GM18498 (cell line): ENCODE data around the gene RHEX.

Experiments used
- ATAC-seq: cut with Tn5 transposase; IDR thresholded peaks from one replicate; pipeline ENCODE4 v1.9.1; 2021; ENCODE audit warnings: mild to moderate bottlenecking, moderate library complexity; ENCODE audit not compliant: unreplicated experiment

RHEX gene

DNA sequence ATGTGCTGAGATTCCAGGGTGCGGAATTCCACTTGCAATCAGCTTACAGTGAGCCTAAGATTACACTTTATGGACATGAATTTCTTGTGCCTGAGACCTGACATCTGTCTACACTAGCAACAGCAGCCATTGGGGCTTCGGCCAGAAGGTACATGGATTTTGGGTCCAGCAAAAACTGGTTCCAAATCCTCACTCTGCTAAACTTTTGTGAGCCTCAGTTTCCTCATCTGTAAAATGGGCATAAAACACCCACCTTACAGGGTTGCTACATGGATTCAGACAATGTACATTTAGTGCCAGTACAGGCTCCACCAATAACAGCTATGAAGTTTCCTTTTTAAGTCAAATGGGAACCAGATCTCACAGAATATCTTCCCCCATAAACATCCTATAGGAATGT lies 30.8 kb downstream of the RHEX start:
- no peak for ATAC-seq

DNA sequence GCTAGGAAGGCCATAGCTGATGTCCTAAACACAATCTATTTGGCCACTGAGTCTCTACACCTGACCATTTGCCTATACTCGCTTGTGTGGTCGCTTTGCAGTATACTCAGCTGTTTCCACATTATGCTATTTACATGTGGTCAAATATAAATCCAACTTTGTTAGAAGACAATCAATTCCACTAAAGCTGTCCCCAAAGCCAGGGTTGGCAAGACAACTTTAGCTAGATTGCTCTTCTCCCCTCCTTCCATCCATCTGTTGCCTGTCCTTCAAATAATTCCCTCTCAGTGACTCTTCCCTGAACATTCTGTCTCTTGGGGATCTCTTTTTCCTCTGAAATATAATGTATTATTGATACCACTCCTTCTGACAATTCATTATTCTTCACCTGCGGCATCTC lies 34.1 kb downstream of the RHEX start:
- ATAC-seq: no peak

DNA sequence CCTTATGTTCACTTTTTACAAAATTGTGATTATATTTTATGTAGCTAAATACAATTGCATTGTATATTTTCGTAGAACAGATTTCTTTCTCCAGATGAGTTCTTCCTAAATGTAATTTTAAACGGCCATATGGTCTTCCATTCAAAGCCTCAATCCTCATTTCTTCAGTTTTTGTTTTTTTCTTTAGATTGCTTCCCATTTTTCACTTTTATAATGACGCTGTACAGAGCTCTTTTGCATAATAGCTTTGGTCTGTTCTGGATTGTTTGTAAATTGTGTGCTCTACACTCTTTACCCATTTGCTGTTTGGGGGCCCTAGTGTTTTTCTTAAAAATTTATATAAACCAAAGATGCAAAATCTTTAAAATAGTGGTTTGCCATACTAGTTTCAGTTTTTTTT lies 36.4 kb downstream of the RHEX start:
- no peak for ATAC-seq

DNA sequence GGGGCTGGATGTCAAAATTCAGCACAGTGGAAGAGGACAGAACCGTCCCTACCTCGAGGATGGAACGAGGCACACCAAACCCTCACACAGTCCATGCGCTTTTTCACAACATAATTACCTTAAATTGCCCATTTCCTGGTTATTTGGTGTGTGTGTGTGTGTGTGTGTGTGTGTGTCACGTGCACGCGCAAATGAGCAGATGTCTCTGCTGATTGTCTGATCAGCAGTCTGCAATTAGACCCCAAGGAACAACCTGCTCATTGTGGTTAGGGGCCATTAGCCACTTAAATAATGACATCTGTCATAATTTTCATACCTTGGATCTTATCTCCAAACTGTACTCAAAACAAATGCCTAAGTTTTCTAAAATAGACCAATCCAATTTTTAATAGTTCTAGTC lies 41.1 kb downstream of the RHEX start:
- no peak for ATAC-seq

DNA sequence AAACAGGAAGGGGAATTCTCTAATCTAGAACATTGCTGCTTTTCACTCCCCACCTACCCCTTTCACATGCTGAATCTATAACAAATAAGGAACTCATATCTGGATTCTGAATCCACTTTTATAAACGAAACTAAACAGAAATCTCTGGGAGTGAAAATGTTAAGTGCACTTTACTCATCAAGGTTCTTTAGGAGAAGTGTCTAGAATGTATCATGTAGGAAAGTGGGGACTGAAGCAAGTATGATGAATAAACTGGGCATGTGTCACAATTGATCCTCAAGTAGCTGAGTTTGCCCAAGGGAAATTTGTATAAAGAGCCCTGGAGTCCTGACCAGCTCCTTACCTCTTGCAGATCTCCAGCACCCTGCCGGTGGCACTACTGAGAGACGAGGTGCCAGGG lies 44.4 kb downstream of the RHEX start:
- ATAC-seq: no peak

DNA sequence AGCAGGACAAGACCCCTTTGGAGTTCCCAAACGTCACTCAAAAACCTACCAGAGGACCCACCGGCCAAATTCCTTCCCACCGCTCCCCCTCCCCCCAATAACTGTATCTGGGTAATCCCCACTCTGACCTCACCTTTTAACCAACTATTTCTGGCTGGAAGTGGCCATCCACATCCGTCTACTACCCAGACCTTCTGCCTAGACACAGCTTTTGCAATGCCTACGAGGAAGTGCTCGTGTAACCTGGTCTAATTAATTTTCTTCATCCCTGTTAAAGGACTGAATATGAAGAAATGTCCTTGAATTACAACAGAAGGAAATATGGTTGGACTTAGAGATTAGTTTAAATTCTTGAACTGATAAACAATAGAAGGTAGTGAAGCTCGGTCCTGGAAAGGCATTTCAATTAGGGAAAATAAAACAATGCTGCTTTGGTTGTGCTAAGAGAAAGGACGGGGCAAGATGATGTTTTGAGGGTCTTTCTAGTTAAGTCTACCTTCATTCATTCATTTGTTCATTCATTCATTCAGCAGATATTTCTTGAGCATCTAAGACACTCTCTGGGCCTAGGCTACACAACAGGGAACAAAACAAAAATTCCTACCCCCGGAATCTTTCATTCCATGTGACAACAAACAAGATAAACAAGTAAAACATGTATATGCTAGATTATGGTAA lies 45.4 kb downstream of the RHEX start:
- ATAC-seq: no peak

DNA sequence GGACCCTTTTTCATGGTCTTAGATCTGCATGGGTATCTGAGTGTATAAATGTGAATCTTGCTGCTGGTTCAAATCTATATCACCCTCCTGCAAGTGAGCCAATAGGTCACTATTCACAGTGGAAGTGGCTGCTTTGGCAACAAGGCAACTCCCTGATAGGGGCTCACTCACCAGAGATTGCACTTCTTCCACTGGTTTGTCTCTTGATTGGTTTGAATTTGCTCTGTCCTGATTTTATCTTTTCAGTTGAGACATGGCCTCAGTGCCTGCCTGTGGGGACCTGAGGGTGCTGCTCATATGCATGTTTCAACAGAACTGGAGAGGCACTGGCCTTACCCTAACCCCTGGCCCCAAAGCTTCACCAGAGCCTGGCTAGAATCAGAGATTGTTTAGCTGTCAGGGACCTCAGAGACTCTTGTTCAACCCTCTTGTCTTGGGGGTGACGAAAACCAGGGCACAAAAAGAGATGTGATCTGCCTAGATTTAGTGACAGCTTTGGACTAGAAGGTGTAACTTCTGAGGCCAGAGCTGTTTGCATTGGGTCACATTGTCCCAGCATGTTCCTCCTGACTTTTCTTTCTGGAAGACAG lies 47.3 kb downstream of the RHEX start:
- ATAC-seq: no peak

DNA sequence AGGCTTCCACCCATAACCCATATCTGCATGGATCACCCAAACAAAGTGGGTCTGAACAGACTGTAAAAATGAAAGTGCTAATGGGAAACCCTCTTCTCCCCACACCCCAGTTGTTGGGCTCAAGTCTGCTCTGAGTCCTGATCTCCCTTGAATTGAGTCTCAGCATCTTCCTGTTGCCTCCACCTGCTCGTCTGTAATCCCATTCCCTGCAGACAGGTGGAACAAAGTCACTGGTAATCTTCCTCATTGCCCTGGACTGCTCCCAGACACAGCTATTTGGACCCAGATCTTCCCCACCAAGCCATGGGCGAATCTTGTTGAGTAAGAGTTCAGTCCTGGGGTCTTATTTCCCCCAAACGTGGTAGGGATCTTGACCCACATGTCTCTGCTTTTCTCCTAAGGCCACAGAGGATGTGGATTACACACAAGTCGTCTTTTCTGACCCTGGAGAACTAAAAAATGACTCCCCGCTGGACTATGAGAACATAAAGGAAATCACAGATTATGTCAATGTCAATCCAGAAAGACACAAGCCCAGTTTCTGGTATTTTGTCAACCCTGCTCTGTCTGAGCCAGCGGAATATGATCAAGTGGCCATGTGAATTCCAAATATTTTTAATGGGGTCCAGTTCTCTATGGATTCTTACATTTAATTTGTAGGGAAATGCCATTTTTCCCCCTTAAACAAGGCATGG lies 48.5 kb downstream of the RHEX start:
- ATAC-seq: no peak

DNA sequence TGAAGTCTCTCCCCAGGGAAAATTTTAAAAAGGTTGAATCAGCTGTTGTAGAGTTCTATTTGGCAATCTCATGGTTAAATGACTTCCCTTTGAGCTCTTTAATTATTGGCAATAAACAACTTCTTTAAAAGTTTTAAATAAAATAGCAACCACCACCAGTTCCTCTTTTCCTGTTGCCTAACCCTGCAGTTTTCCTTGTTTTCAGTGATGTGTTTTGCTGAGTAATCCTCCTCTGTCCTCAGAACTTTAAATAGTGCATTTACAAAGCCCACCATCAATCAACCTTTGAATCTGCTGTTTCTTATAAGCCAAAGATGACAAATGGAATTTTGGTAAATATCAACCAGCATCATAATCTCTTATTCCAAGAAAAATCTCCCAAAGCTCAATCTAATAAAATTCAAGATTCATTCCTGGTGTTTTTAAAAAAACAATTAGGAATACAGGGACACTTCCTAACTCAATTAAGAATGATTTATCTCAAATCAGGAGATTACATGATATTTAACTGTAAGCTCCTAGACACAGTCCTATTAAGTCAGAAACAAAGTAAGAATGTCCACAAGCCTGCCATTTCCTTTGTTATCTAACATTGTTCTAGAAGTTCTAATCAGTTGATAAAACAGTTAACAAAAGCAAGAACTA lies 49.4 kb downstream of the RHEX start:
- ATAC-seq: no peak

- ATAC-seq: no peak
Observed at GRCh38 chr1:206103979-206104378, 51.0 kb downstream of the RHEX start.

DNA sequence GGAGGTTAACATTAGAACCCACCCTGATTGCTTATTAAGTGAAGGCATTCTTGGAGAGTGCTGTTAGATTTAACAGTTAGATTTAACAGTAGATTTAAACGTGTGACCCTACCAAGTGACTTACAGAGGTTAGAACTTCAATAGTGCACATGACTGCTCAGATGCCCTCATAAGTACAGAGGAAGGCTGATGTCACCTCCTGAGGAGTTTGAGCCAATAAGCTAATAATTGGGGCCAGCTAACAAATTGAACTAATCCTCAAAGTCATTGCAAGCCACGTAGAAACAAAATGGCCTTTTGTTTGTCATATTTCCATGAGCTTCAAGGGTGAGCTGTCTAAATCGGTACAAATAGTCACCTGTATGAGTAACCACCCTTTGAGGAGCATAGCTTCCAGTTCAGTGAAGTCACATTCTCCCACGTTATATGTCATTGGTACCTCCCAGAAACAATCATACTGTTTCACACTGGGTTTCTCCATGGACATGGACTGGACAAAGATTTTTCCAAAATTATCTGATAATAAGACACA lies 52.6 kb downstream of the RHEX start:
- ATAC-seq: no peak

GRCh38 chr1:206106328-206107167 lies 53.6 kb downstream of the RHEX start:
- ATAC-seq: peak; percentile 61

DNA sequence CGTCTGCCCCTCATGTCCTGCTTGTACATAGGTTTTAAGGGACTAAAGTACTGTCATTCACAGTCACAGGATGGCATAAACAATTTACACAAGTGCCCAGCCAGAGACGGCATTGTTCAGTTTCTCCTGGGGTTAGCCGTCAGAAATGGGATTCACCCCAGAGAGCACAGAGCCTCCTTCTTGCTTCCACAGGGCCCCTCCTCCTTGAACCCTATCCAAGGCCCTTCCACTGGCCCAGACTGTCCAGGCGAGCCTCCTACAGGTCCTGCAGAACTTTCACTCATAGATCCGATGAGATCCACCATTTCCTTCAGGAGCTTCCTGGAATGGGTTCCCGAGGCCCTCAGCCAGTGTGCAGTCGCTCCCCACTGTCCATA lies 54.2 kb downstream of the RHEX start:
- ATAC-seq: no peak

DNA sequence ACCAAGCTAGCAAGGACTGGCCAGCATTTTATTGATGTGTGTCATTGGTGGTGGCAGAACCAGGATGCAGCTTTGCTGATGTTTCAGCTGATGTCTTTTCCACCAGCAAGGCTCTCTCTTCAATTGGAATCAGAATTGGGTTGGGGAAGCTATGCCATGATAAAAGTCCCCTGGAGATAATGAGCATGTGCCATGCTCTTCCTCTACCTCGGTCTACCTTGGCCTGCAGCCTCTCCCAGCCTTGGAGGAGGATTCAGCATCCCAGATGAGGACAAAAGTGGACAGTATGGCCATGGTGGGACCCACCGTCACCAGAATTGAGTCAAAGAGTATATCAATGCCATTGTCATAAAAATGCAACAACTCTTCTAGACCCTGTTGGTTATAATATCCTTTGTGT lies 55.7 kb downstream of the RHEX start:
- ATAC-seq: no peak

- no peak for ATAC-seq
Observed at GRCh38 chr1:206109718-206110117, 56.7 kb downstream of the RHEX start.

DNA sequence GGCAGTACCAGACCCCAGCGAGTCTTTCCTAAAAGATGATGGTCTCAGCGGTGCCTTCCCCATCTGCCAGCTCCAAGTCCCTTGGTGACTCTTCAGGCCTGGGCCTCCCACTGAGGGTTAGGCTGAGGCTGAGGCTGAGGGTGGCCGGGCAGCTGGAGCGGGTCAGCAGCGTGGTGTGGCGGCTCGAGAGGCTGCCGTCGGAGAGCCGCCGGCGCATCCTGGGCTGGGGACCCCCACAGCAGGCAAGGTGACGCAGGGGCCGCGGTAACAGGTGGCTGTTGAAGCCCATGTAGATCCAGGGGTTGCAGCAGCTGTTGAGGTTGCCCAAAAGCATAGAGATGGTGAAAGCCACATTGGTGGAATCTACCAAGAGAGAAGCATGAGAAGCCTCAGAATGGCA lies 57.2 kb downstream of the RHEX start:
- no peak for ATAC-seq

GRCh38 chr1:206110820-206111219 lies 57.8 kb downstream of the RHEX start:
- no peak for ATAC-seq

- no peak for ATAC-seq
Observed at GRCh38 chr1:206111271-206111927, 58.4 kb downstream of the RHEX start.

- ATAC-seq: no peak
Observed at GRCh38 chr1:206112600-206113301, 59.8 kb downstream of the RHEX start.
